Natural killer cell (primary cell): ENCODE measurements around the gene DNAH7. TPM values are rescaled to one million over a fixed set of nuclear protein-coding genes. Genes with fewer than 3 reads are reported as not detected.

Source experiments
- ATAC-seq, 3 donors: fragments of 150-1000 bp in 2 of 3; fragments of 200-7000 bp in 1 of 3; cut with Tn5 transposase; 1 replicate in 1 of 3; 2 replicates in 2 of 3; pipeline ENCODE4 v1.10.0; 2021; ENCODE audit warnings: mild to moderate bottlenecking in 2 of 3, moderate library complexity in 2 of 3
- DNase-seq, 2 donors: peaks; one replicate each; pipeline versions ENCODE4 v3.0.0 to v3.0.0-alpha.2; 2013 to 2021; ENCODE audit warnings: mixed read lengths in 1 of 2
- H3K27ac ChIP-seq: one replicate; pipeline ENCODE4 v1.5.1; 2013; ENCODE audit warnings: mild to moderate bottlenecking, low read length
- H3K27me3 ChIP-seq: one replicate; pipeline ENCODE4 v1.6.1; 2013; ENCODE audit warnings: low read length; ENCODE audit not compliant: control insufficient read depth, insufficient read depth
- H3K36me3 ChIP-seq: one replicate; pipeline ENCODE4 v1.6.1; 2013; ENCODE audit warnings: low read length; ENCODE audit not compliant: control insufficient read depth, insufficient read depth
- H3K4me1 ChIP-seq: one replicate; pipeline ENCODE4 v1.6.1; 2013; ENCODE audit warnings: low read length; ENCODE audit not compliant: control insufficient read depth, insufficient read depth
- H3K4me3 ChIP-seq: one replicate; pipeline ENCODE4 v1.5.1; 2013; ENCODE audit warnings: low read length
- H3K9me3 ChIP-seq: one replicate; pipeline ENCODE4 v1.6.1; 2013; ENCODE audit warnings: low read length; ENCODE audit not compliant: control insufficient read depth, insufficient read depth
- H3K27ac Mint-ChIP-seq, 2 donors: one replicate each; pipeline ENCODE4 v1.8.0; 2022; ENCODE audit warnings: mild to moderate bottlenecking in 2 of 2, mixed read lengths in 2 of 2, moderate library complexity in 1 of 2
- H3K27me3 Mint-ChIP-seq, 2 donors: one replicate each; pipeline ENCODE4 v1.8.0; 2022; ENCODE audit warnings: low read depth in 2 of 2, mixed read lengths in 2 of 2
- H3K36me3 Mint-ChIP-seq: one replicate; pipeline ENCODE4 v1.8.0; 2022; ENCODE audit warnings: mixed read lengths
- H3K4me1 Mint-ChIP-seq, 2 donors: one replicate each; pipeline ENCODE4 v1.8.0; 2022; ENCODE audit warnings: mixed read lengths in 2 of 2
- H3K4me3 Mint-ChIP-seq: one replicate; pipeline ENCODE4 v1.8.0; 2022; ENCODE audit warnings: mild to moderate bottlenecking, moderate library complexity, mixed read lengths
- H3K9me3 Mint-ChIP-seq, 2 donors: one replicate each; pipeline ENCODE4 v1.8.0; 2022; ENCODE audit warnings: mixed read lengths in 2 of 2
- CTCF ChIP-seq: fragments of 200-600 bp; IDR thresholded peaks from one replicate; pipeline ENCODE4 v1.8.0; 2022; ENCODE audit warnings: antibody characterized with exemption
- WGBS: methylation state at CpG from one replicate; pipeline ENCODE4 v1.1.7; 2013; ENCODE audit warnings: missing lambda C conversion rate; ENCODE audit not compliant: insufficient coverage; 5-methylcytosine and 5-hydroxymethylcytosine counted together
- intact Hi-C: fragments of 100-400 bp; cut with micrococcal nuclease; formaldehyde crosslinking; loops from one replicate; pipeline ENCODE4 v1.14.2; 2022
- total RNA-seq, 4 donors: library from RNA; stranded (reverse); fragments of 120-200 nt in 1 of 4; gene quantifications; one replicate each; pipeline versions ENCODE4 v1.2.3 to v1.2.4, GENCODE V29; 2013 to 2022

Gene DNAH7
- total RNA-seq, 3 donors from 2014 or later (not counting 1 experiment from before 2014, with no cell fraction given) = 0.07 to 0.20 TPM; not detected in 1

GRCh38 chr2:195810340-195811098 lies 258.1 kb downstream of the DNAH7 start:
- H3K27me3 Mint-ChIP-seq = peaks cover 0 to 11% of the 10 kb centered on the region in 2 donors

GRCh38 chr2:195808189-195808588 lies 260.4 kb downstream of the DNAH7 start:
- TF ChIP-seq CTCF = no peak
- Mint-ChIP-seq H3K4me1 (no peaks in the 10 kb centered on the region), H3K36me3 (no peaks in the 10 kb centered on the region), H3K9me3 (no peaks in the 10 kb centered on the region), H3K4me3 (no peak overlapping the region), H3K27me3 (peaks cover 0 to 11% of the 10 kb centered on the region in 2 donors), H3K27ac (no peak overlapping the region)
- Histone ChIP-seq H3K36me3 (no peaks in the 10 kb centered on the region), H3K4me1 (no peaks in the 10 kb centered on the region), H3K27me3 (no peaks in the 10 kb centered on the region), H3K27ac (no peak overlapping the region), H3K9me3 (no peaks in the 10 kb centered on the region), H3K4me3 (no peak overlapping the region)
- intact Hi-C loops = no loop called here
- ATAC-seq (no peak), DNase-seq (no peak)
- WGBS = 100% methylated on average over 1 of the region's 1 CpG

More at GRCh38 chr2:195810340-195811098, 258.1 kb downstream of the DNAH7 start:
- Histone ChIP-seq H3K27ac (no peak overlapping the region), H3K4me1 (no peaks in the 10 kb centered on the region), H3K27me3 (no peaks in the 10 kb centered on the region), H3K4me3 (no peak overlapping the region), H3K9me3 (no peaks in the 10 kb centered on the region), H3K36me3 (no peaks in the 10 kb centered on the region)
- intact Hi-C loops = no loop called here
- H3K9me3 Mint-ChIP-seq = no peaks in the 10 kb centered on the region
- no peak overlapping the region for H3K4me3 Mint-ChIP-seq
- TF ChIP-seq CTCF = no peak
- ATAC-seq (no peak), DNase-seq (no peak)
- H3K27ac Mint-ChIP-seq = no peak overlapping the region
- WGBS = 94% methylated on average over 2 of the region's 4 CpGs
- H3K36me3 Mint-ChIP-seq = no peaks in the 10 kb centered on the region
- no peaks in the 10 kb centered on the region for H3K4me1 Mint-ChIP-seq

- DNase-seq (no peak), ATAC-seq (no peak)
- intact Hi-C loops = no loop called here
- Mint-ChIP-seq H3K4me3 (no peak overlapping the region), H3K27ac (no peak overlapping the region), H3K4me1 (no peaks in the 10 kb centered on the region), H3K27me3 (peaks cover 2 to 11% of the 10 kb centered on the region in 2 donors), H3K9me3 (no peaks in the 10 kb centered on the region), H3K36me3 (no peaks in the 10 kb centered on the region)
- Histone ChIP-seq H3K36me3 (no peaks in the 10 kb centered on the region), H3K27ac (no peak overlapping the region), H3K27me3 (no peaks in the 10 kb centered on the region), H3K9me3 (no peaks in the 10 kb centered on the region), H3K4me3 (no peak overlapping the region), H3K4me1 (no peaks in the 10 kb centered on the region)
- WGBS = no CpG with 5 or more reads among the region's 1 CpG
- TF ChIP-seq CTCF = no peak
These were observed 263.2 kb downstream of the DNAH7 start for GRCh38 chr2:195805283-195805976.
